Measurements from ENCODE around the gene ABCC2.
"Not testable (repeated sequence)": the region's sequence is repeated elsewhere in the genome, so short reads cannot be mapped to it uniquely, and the experiment has no call there.

ABCC2 gene

DNA sequence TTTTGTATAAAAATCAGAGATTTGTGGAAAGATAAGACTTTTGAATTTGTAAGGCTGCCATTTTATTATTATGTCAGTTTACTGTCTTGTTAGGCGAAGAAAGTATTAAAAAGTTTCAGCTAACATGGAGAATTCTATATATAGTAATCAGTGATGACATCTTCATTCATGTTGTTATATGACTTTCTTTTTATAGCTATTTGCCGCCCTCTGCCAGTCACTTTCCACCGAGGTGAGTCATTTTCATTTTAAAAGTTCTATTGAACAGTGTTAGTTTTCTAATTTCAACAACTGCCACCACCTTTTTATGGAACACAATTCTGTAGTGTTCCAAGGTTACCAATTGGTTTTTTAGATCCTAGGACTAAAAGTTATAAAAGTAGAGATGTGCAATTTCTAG is 38.6 kb upstream of the ABCC2 start:
- TF ChIP-seq, protein P1, sequence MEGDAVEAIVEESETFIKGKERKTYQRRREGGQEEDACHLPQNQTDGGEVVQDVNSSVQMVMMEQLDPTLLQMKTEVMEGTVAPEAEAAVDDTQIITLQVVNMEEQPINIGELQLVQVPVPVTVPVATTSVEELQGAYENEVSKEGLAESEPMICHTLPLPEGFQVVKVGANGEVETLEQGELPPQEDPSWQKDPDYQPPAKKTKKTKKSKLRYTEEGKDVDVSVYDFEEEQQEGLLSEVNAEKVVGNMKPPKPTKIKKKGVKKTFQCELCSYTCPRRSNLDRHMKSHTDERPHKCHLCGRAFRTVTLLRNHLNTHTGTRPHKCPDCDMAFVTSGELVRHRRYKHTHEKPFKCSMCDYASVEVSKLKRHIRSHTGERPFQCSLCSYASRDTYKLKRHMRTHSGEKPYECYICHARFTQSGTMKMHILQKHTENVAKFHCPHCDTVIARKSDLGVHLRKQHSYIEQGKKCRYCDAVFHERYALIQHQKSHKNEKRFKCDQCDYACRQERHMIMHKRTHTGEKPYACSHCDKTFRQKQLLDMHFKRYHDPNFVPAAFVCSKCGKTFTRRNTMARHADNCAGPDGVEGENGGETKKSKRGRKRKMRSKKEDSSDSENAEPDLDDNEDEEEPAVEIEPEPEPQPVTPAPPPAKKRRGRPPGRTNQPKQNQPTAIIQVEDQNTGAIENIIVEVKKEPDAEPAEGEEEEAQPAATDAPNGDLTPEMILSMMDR (IDR thresholded peaks at IDR 0.05), result no peak
- TF ChIP-seq ZFX (IDR thresholded peaks at IDR 0.05; ENCODE audit: borderline replicate concordance), result no peak
- H3K27ac ChIP-seq, result no peak overlapping the region

DNA sequence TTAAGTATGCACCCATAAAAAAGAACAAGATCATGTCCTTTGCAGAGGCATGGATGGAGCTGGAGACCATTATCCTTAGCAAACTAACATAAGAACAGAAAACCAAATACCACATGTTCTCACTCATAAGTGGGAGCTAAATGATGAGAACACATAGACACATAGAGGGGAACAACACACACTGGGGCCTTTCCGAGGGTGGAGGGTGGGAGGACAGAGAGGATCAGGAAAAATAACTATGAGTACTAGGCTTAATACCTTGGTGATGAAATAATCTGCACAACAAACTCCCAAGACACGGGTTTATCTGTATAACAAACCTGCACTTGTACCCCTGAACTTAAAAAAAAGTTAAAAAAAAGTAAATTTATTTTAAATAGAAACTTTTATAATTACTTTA is 36.3 kb upstream of the ABCC2 start:
- H3K27ac ChIP-seq, result not testable (repeated sequence)

DNA sequence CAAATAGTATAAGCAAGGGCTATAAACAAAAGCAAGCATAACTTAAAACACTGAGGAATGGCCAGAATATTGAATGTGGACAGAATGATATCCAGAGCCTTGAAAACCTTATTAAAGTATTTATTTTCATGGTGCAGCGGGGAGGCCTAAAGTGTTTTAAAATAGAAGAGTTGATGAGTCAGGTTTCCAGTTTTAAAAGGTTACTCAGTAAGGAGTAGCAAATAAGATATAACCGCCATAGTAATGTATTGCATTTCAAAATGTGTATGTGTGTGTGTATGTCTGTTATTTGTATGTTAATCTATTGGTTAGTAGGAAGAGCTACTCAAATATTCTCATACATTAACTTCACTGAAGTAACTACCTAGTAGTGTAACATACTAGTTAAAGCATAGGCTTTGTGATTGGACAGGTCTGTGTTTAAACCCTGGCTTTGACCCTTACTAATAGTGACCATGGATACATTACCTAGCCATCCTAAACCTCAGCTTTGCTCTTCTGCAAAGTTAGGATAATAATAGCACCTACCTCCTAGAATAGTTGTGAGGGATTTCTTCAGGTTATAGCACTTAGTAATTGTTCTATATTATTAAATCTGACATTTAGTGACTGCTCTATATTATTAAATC is 33.5 kb upstream of the ABCC2 start:
- no peak overlapping the region for H3K27ac ChIP-seq
- no peak for TF ChIP-seq ZFX (IDR thresholded peaks at IDR 0.05; ENCODE audit: borderline replicate concordance)
- TF ChIP-seq, protein P1 (IDR thresholded peaks at IDR 0.05), result no peak

DNA sequence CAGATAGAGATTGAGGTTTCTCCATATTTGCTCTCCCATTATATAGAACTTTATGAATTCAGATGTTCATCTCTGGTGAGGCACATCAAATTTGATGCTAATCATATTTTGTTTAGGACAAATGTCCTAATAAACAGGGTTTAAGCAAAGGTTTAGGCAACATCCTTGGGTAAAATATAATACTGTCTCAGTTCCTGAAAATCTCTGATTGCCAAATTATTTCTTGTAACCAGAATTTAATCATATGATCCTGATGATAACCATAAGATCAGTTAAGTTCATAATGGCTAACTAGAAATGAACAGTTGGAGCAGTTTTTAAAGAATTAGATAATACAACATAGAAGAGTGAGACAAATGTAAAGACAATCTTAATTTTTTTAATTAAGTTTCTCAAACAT is 31.8 kb upstream of the ABCC2 start:
- TF ChIP-seq, protein P1 (IDR thresholded peaks at IDR 0.05), result no peak
- no peak for TF ChIP-seq ZFX (IDR thresholded peaks at IDR 0.05; ENCODE audit: borderline replicate concordance)
- H3K27ac ChIP-seq, result no peak overlapping the region

DNA sequence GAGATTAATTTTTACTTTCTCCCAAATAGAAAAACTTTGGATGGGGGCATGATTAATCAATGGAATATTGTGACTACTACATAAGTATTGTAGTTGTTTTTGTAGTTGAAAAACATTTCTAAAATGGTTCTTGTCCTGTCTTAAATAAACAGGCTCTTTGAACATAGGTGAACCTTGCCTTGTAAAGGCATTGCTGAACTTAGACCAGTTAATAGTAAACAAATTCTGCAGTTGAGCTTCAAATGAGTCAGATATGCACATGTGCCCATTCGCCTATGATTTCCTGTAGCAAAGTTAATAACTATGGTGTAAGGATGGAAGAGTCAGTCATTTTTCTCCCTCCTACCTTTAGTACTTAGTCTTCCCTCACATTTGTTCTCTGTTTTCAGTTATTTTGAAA is 27.8 kb upstream of the ABCC2 start:
- no peak for TF ChIP-seq ZFX (IDR thresholded peaks at IDR 0.05; ENCODE audit: borderline replicate concordance)
- TF ChIP-seq, protein P1 (IDR thresholded peaks at IDR 0.05), result no peak
- H3K27ac ChIP-seq, result no peak overlapping the region

DNA sequence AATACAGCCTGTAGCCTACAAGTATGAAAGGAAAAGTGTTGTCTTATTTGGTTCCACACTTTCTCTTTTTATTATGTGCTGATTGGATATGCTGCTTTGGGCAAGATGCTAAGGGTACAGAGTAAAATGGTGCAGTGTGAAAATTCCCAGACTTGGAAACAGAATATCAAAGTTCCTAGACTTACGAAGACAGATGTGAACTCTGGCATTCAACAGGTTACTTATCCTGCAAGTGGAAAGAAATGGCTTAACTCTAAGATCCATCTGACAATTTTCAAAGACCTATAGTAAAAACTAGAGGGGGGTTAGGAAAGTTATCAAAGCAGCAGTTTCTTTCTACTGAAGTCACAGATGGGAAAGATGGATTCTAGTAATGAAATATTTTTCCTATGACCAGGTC is 26.3 kb upstream of the ABCC2 start:
- no peak for TF ChIP-seq ZFX (IDR thresholded peaks at IDR 0.05; ENCODE audit: borderline replicate concordance)
- TF ChIP-seq, protein P1 (IDR thresholded peaks at IDR 0.05), result no peak
- no peak overlapping the region for H3K27ac ChIP-seq

DNA sequence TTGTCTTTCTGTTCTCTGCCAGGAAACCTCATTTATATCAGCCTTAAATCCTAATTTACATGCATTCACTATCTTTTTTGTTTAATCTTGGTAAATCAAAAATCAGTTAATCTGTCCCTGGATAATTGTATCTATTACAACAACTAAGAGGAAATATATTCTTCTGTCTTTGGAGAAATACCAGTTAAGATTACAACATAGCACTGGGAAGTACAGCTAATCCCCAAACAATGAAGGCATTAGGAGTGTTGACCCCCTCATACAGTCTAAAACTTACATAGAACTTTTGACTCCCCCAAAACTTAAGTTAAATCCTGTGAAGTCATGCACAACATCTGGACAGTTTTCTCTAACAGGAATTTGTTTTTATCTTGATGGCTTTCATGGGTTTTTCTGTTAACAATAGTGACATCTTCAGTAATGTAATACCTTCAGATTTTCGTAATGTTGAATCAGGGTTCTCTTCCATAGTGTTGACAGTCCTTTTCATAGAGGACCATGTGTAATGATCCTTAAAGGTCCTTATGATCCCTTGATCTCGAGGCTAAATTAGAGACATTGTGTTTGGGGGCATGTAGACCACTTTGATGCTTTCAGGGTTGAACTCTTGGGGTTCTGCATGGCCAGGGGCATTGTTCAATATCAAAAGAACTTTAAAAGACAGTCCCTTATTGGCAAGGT is 24.1 kb upstream of the ABCC2 start:
- no peak for TF ChIP-seq ZFX (IDR thresholded peaks at IDR 0.05; ENCODE audit: borderline replicate concordance)
- TF ChIP-seq, protein P1 (IDR thresholded peaks at IDR 0.05), result no peak
- H3K27ac ChIP-seq, result no peak overlapping the region

All from 22Rv1 (cell line).